K562 (cell line): ENCODE measurements around the gene LIPE.

Experiments
- ATF2 ChIP-seq: sonication (generic); formaldehyde crosslinking; IDR thresholded peaks from 2 replicates; pipeline ENCODE4 v1.8.1; 2022; ENCODE audit warnings: missing genetic modification reagents
- CEBPB ChIP-seq: fragments of 450-650 bp; IDR thresholded peaks from 2 replicates; pipeline ENCODE4 v1.6.1; 2016; ENCODE audit warnings: missing genetic modification characterization, missing compliant biosample characterization
- CTCF ChIP-seq, 3 experiments: IDR thresholded peaks in 2 of 3; conservative IDR thresholded peaks in 1 of 3; 2 replicates each; pipeline ENCODE4 v1.5.1; 2011 to 2012; ENCODE audit warnings: low read length in 3 of 3, mild to moderate bottlenecking in 3 of 3, control low read depth in 2 of 3, improper control_type of control experiment in 1 of 3, inconsistent platforms in 1 of 3, low read depth in 1 of 3, mixed read lengths in 1 of 3, moderate library complexity in 1 of 3; ENCODE audit not compliant: insufficient read depth in 2 of 3
- HDAC6 ChIP-seq: IDR thresholded peaks from 2 replicates; pipeline ENCODE4 v1.6.1; 2012; ENCODE audit warnings: low read depth, mild to moderate bottlenecking, control low read depth, inconsistent platforms, low read length, moderate library complexity
- NBN ChIP-seq: fragments of 450-650 bp; IDR thresholded peaks from 2 replicates; pipeline ENCODE4 v1.6.1; 2016; ENCODE audit warnings: low read depth, mild to moderate bottlenecking
- POLR2A ChIP-seq: fragments of 450-650 bp; conservative IDR thresholded peaks from 2 replicates; pipeline ENCODE4 v1.6.1; 2016
- POLR2AphosphoS5 ChIP-seq: IDR thresholded peaks from 2 replicates; pipeline ENCODE4 v1.6.1; 2011; ENCODE audit warnings: mild to moderate bottlenecking, low read depth, low read length, moderate library complexity; ENCODE audit not compliant: control insufficient read depth, insufficient read depth
- REST ChIP-seq, 2 experiments: fragments of 450-650 bp; formaldehyde crosslinking in 1 of 2; IDR thresholded peaks; 2 replicates each; pipeline versions ENCODE4 v1.4.0 to v1.6.1; 2014 to 2020; ENCODE audit warnings: mild to moderate bottlenecking in 2 of 2, borderline replicate concordance in 1 of 2, low read depth in 1 of 2
- TSHZ1 ChIP-seq: fragments of 250-450 bp; sonication (Bioruptor Pico); IDR thresholded peaks from 2 replicates; pipeline ENCODE4 v1.4.0; 2020; ENCODE audit warnings: mild to moderate bottlenecking, moderate library complexity
- ZBTB11 ChIP-seq, 3 experiments: fragments of 200-800 bp in 1 of 3; fragments of 250-450 bp in 1 of 3; fragments of 450-650 bp in 1 of 3; sonication (Bioruptor Pico) in 1 of 3; sonication (Bioruptor generic) in 1 of 3; formaldehyde crosslinking in 1 of 3; IDR thresholded peaks; 2 replicates each; pipeline versions ENCODE4 v1.6.1 to v1.8.0; 2016 to 2022; ENCODE audit warnings: mild to moderate bottlenecking in 2 of 3, missing genetic modification characterization in 2 of 3, missing compliant biosample characterization in 1 of 3, moderate library complexity in 1 of 3
- ZZZ3 ChIP-seq: fragments of 450-650 bp; IDR thresholded peaks from 2 replicates; pipeline ENCODE4 v1.6.1; 2016; ENCODE audit warnings: antibody characterized with exemption, mild to moderate bottlenecking, moderate library complexity

- no peak for TF ChIP-seq ZZZ3
- TF ChIP-seq ATF2 (CRISPR knock-in tag) = no peak
- TF ChIP-seq HDAC6 = no peak
- no peak for TF ChIP-seq CTCF (IDR thresholded peaks at IDR 0.05 in 2 of 3, conservative IDR thresholded peaks at IDR 0.05 in 1 of 3; ENCODE audit: insufficient read depth in 2 of 3, low read depth in 1 of 3, low read length in 3 of 3)
- TF ChIP-seq REST (IDR thresholded peaks at IDR 0.05; ENCODE audit: borderline replicate concordance) = no peak
- TF ChIP-seq REST (CRISPR knock-in tag; IDR thresholded peaks at IDR 0.05; ENCODE audit: low read depth) = no peak
- no peak for TF ChIP-seq TSHZ1 (CRISPR knock-in tag)
- TF ChIP-seq POLR2A = no peak
- TF ChIP-seq POLR2AphosphoS5 = no peak
- no peak for TF ChIP-seq NBN
- TF ChIP-seq ZBTB11 (CRISPR knock-in tag; IDR thresholded peaks at IDR 0.05) = no peak
- 0 out of 2 replicates have a peak, but pooled peaks have one; percentile 12 for TF ChIP-seq CEBPB
Observed at GRCh38 chr19:42472402-42473147, 45.4 kb upstream of the LIPE start.
